T-helper 9 cell (primary cell): ENCODE measurements around the gene HEPHL1.

Source experiments
- DNase-seq: peaks from one replicate; pipeline ENCODE4 v3.0.0-alpha.2; 2020

The HEPHL1 gene

GRCh38 chr11:94023856-94024255 lies 2.7 kb downstream of the HEPHL1 start:
- DNase-seq: no peak

- no peak for DNase-seq
Observed at GRCh38 chr11:94024547-94024946, 3.4 kb downstream of the HEPHL1 start.

- no peak for DNase-seq
Observed at GRCh38 chr11:94025690-94026394, 4.7 kb downstream of the HEPHL1 start.

GRCh38 chr11:94027210-94027609 lies 6.1 kb downstream of the HEPHL1 start:
- no peak for DNase-seq

- no peak for DNase-seq
Observed at GRCh38 chr11:94028436-94028835, 7.3 kb downstream of the HEPHL1 start.

- DNase-seq: no peak
Observed at GRCh38 chr11:94030059-94030458, 8.9 kb downstream of the HEPHL1 start.

GRCh38 chr11:94031625-94032024 lies 10.5 kb downstream of the HEPHL1 start:
- no peak for DNase-seq

- no peak for DNase-seq
Observed at GRCh38 chr11:94032066-94032465, 10.9 kb downstream of the HEPHL1 start.

GRCh38 chr11:94032725-94033124 lies 11.6 kb downstream of the HEPHL1 start:
- DNase-seq: no peak

GRCh38 chr11:94034207-94034606 lies 13.1 kb downstream of the HEPHL1 start:
- no peak for DNase-seq

- DNase-seq: no peak
Observed at GRCh38 chr11:94036096-94036495, 14.9 kb downstream of the HEPHL1 start.

GRCh38 chr11:94043241-94043640 lies 22.1 kb downstream of the HEPHL1 start:
- DNase-seq: no peak

- no peak for DNase-seq
Observed at GRCh38 chr11:94046796-94047195, 25.6 kb downstream of the HEPHL1 start.

- DNase-seq: no peak
Observed at GRCh38 chr11:94048032-94048709, 27.0 kb downstream of the HEPHL1 start.

GRCh38 chr11:94049351-94049750 lies 28.2 kb downstream of the HEPHL1 start:
- DNase-seq: no peak

- DNase-seq: no peak
Observed at GRCh38 chr11:94058630-94059029, 37.5 kb downstream of the HEPHL1 start.

GRCh38 chr11:94059065-94059464 lies 37.9 kb downstream of the HEPHL1 start:
- DNase-seq: no peak

- no peak for DNase-seq
Observed at GRCh38 chr11:94060401-94060800, 39.2 kb downstream of the HEPHL1 start.

GRCh38 chr11:94062360-94062759 lies 41.2 kb downstream of the HEPHL1 start:
- no peak for DNase-seq

- DNase-seq: no peak
Observed at GRCh38 chr11:94066901-94067429, 45.8 kb downstream of the HEPHL1 start.

GRCh38 chr11:94068764-94069163 lies 47.6 kb downstream of the HEPHL1 start:
- DNase-seq: no peak

GRCh38 chr11:94077552-94078293 lies 56.6 kb downstream of the HEPHL1 start:
- DNase-seq: no peak

GRCh38 chr11:94084164-94084563 lies 63.0 kb downstream of the HEPHL1 start:
- DNase-seq: no peak

- no peak for DNase-seq
Observed at GRCh38 chr11:94088906-94089305, 67.8 kb downstream of the HEPHL1 start.
